ENCODE results near the gene MBOAT1. TPM values are rescaled to one million over a fixed set of nuclear protein-coding genes. Genes with fewer than 3 reads are reported as not detected.

MBOAT1 gene
- total RNA-seq, 1 experiment from 2014 or later = 6.3 TPM

DNA sequence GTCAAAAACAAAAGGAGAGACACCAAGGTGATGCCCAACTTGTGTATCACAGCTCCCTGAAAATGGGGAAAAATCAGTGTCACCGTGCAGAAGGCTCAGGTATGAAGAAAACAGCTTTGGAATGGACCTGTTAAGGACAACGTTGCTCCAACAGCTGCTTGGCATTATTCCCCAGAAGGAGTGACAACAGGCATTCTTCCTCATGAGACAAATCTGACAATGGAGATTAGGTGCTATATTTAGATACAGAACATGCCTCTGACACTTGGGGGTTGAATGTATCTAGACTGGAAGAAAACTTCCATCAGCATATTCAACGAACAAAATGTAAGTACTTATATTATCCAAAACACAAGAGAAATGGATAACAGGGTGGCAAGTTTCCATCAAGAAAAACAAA, 87.7 kb downstream of the MBOAT1 start:
- Histone ChIP-seq H3K27me3 (replicated peaks; ENCODE audit: insufficient read depth, low read depth, low read length, poor library complexity) (no peaks in the 10 kb centered on the region), H3K4me3 (ENCODE audit: low read depth, low read length, poor library complexity, severe bottlenecking) (no peak overlapping the region), H3K27ac (ENCODE audit: low read depth, low read length, poor library complexity, severe bottlenecking) (no peak overlapping the region), H3K36me3 (ENCODE audit: insufficient read depth, low read length, poor library complexity, severe bottlenecking) (no peaks in the 10 kb centered on the region), H3K4me1 (ENCODE audit: insufficient read depth, low read length, poor library complexity, severe bottlenecking) (peaks cover 4% of the 10 kb centered on the region), H3K9me3 (ENCODE audit: low read depth, low read length, poor library complexity, severe bottlenecking) (no peaks in the 10 kb centered on the region)
- ChIA-PET CTCF (no interaction called here), POLR2A (ENCODE audit: low non-redundant PET) (no interaction called here)
- TF ChIP-seq, protein P1, sequence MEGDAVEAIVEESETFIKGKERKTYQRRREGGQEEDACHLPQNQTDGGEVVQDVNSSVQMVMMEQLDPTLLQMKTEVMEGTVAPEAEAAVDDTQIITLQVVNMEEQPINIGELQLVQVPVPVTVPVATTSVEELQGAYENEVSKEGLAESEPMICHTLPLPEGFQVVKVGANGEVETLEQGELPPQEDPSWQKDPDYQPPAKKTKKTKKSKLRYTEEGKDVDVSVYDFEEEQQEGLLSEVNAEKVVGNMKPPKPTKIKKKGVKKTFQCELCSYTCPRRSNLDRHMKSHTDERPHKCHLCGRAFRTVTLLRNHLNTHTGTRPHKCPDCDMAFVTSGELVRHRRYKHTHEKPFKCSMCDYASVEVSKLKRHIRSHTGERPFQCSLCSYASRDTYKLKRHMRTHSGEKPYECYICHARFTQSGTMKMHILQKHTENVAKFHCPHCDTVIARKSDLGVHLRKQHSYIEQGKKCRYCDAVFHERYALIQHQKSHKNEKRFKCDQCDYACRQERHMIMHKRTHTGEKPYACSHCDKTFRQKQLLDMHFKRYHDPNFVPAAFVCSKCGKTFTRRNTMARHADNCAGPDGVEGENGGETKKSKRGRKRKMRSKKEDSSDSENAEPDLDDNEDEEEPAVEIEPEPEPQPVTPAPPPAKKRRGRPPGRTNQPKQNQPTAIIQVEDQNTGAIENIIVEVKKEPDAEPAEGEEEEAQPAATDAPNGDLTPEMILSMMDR (conservative IDR thresholded peaks at IDR 0.05; ENCODE audit: low read depth, low read length) = no peak
- no peak for TF ChIP-seq EZH2 (IDR thresholded peaks at IDR 0.05; ENCODE audit: borderline replicate concordance, low read depth, low read length, poor library complexity, severe bottlenecking)
- BruUV-seq (replicated peaks) = no TSS peak
- no peak for DNase-seq (ENCODE audit: low spot score)
- intact Hi-C loops (cut with micrococcal nuclease; ENCODE audit: unreplicated experiment) = no loop called here

- no peak overlapping the region for H3K27ac ChIP-seq (ENCODE audit: low read depth, low read length, poor library complexity, severe bottlenecking)
- H3K4me3 ChIP-seq (ENCODE audit: low read depth, low read length, poor library complexity, severe bottlenecking) = no peak overlapping the region
- H3K9me3 ChIP-seq (ENCODE audit: low read depth, low read length, poor library complexity, severe bottlenecking) = no peaks in the 10 kb centered on the region
- no peak for DNase-seq (ENCODE audit: low spot score)
- CTCF ChIA-PET = interaction anchor here (0.8 kb wide), 1 partner anchor 8 kb away, joined by 5 read pairs; no protein-coding TSS in a partner anchor
- TF ChIP-seq, protein P1 (conservative IDR thresholded peaks at IDR 0.05; ENCODE audit: low read depth, low read length) = no peak
- TF ChIP-seq EZH2 (IDR thresholded peaks at IDR 0.05; ENCODE audit: borderline replicate concordance, low read depth, low read length, poor library complexity, severe bottlenecking) = no peak
- no peaks in the 10 kb centered on the region for H3K27me3 ChIP-seq (replicated peaks; ENCODE audit: insufficient read depth, low read depth, low read length, poor library complexity)
- H3K36me3 ChIP-seq (ENCODE audit: insufficient read depth, low read length, poor library complexity, severe bottlenecking) = no peaks in the 10 kb centered on the region
- no peaks in the 10 kb centered on the region for H3K4me1 ChIP-seq (ENCODE audit: insufficient read depth, low read length, poor library complexity, severe bottlenecking)
- POLR2A ChIA-PET (ENCODE audit: low non-redundant PET) = no interaction called here
- intact Hi-C loops (cut with micrococcal nuclease; ENCODE audit: unreplicated experiment) = no loop called here
- no TSS peak for BruUV-seq (replicated peaks)
These were observed 92.8 kb downstream of the MBOAT1 start for GRCh38 chr6:20119485-20119884.

DNA sequence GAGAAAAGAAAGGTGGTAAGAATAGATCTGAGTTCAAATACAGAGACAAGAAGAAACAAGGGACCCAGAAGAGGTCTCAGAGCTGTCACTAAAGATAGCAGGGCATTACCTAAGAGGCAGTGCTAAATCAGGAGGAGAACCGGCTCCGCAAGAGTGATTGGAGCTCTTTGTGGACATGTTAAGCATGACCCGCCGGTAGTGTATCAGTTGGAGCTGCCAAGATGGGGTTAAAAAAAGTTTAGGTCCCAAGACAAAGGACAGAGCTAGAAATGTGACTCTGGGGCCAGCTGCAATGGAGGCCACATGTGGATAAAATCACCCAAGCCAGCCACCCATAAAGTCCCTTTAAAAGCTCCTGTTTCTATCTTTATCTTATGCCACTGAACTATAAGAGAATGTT, 93.4 kb downstream of the MBOAT1 start:
- intact Hi-C loops (cut with micrococcal nuclease; ENCODE audit: unreplicated experiment) = no loop called here
- POLR2A ChIA-PET (ENCODE audit: low non-redundant PET) = interaction anchor here (0.6 kb wide), 1 partner anchor 1866 kb away, joined by 3 read pairs; no protein-coding TSS in a partner anchor

More for the DNA sequence above, 93.4 kb downstream of the MBOAT1 start:
- no TSS peak for BruUV-seq (replicated peaks)
- H3K27me3 ChIP-seq (replicated peaks; ENCODE audit: insufficient read depth, low read depth, low read length, poor library complexity) = no peaks in the 10 kb centered on the region
- no peak overlapping the region for H3K4me3 ChIP-seq (ENCODE audit: low read depth, low read length, poor library complexity, severe bottlenecking)
- no peaks in the 10 kb centered on the region for H3K9me3 ChIP-seq (ENCODE audit: low read depth, low read length, poor library complexity, severe bottlenecking)
- H3K36me3 ChIP-seq (ENCODE audit: insufficient read depth, low read length, poor library complexity, severe bottlenecking) = no peaks in the 10 kb centered on the region
- H3K4me1 ChIP-seq (ENCODE audit: insufficient read depth, low read length, poor library complexity, severe bottlenecking) = no peaks in the 10 kb centered on the region
- TF ChIP-seq, protein P1 (conservative IDR thresholded peaks at IDR 0.05; ENCODE audit: low read depth, low read length) = no peak
- TF ChIP-seq EZH2 (IDR thresholded peaks at IDR 0.05; ENCODE audit: borderline replicate concordance, low read depth, low read length, poor library complexity, severe bottlenecking) = no peak
- CTCF ChIA-PET = interaction anchor here (0.8 kb wide), 1 partner anchor 9 kb away, joined by 5 read pairs; no protein-coding TSS in a partner anchor
- no peak for DNase-seq (ENCODE audit: low spot score)
- H3K27ac ChIP-seq (ENCODE audit: low read depth, low read length, poor library complexity, severe bottlenecking) = no peak overlapping the region

All from A673 (cell line).